Measurements from ENCODE around the gene COL15A1. TPM values are rescaled to one million over a fixed set of nuclear protein-coding genes. Genes with fewer than 3 reads are reported as not detected.

COL15A1 gene
- total and polyA plus RNA-seq, 2 of the 8 experiments (the other 6 are each of a cell fraction or from before 2014, with no cell fraction given): 0.12 to 0.15 TPM

DNA sequence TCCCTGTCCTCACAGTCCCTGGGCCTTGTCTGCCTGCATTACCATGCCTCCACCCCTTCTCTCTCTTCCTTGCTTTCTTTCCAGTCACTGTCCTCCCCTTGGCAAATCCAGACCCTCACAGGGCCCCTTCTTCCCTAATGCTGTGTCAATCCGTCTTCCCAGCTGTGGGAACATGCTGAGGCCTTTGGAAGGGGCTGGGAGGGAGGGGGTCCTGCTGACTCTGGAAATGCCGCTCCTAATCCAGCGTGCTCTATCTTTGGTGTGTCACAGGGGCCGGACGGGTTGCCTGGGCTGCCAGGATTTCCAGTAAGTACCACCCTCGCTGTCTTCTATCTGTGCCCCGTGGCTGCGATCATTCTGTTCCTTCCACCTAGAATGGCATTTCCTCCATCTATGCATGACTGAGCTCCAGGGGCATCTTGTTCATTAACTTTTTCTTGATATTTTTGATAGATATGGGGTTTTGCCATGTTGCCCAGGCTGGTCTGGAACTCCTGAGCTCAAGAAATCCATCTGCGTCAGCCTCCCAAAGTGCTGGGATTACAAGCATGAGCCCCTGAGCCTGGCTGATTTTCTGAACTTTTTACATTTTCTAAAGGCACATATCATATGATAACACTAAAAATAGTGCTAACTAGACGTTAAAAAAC, 96.7 kb downstream of the COL15A1 start:
- ChIA-PET POLR2A (ENCODE audit: partially characterized antibody) (no interaction called here), CTCF (ENCODE audit: partially characterized antibody) (interaction anchor here (0.8 to 3.9 kb wide), 3 partner anchors 13 to 65 kb away, joined by 3 to 13 read pairs (median 3); no protein-coding TSS in a partner anchor)
- no peak overlapping the region for H3K4me2 ChIP-seq (ENCODE audit: insufficient read depth in 1 of 2, low read depth in 2 of 2, low read length in 2 of 2)
- no peaks in the 10 kb centered on the region for H3K4me1 ChIP-seq (replicated peaks in 1 of 4; ENCODE audit: control insufficient read depth in 3 of 4, insufficient read depth in 4 of 4, low read length in 3 of 4)
- H3K23me2 ChIP-seq (ENCODE audit: low read depth, low read length): no peaks in the 10 kb centered on the region
- H4K8ac ChIP-seq (ENCODE audit: extremely low read depth, insufficient read depth, low read length): no peak overlapping the region
- H2BK20ac ChIP-seq (ENCODE audit: low read length): no peak overlapping the region
- no peak overlapping the region for H3K14ac ChIP-seq (ENCODE audit: insufficient read length)
- H2AK5ac ChIP-seq (ENCODE audit: low read depth, low read length): no peak overlapping the region
- H3K27ac ChIP-seq (ENCODE audit: low read depth, low read length): no peak overlapping the region
- no peak overlapping the region for H4K5ac ChIP-seq (ENCODE audit: insufficient read length, low read depth, low read length)
- no peak overlapping the region for H2BK15ac ChIP-seq (ENCODE audit: low read length)
- 0 out of 4 replicates have a peak, but pooled peaks cover 0 to 2% of the 10 kb centered on the region in 2 experiments for H3K9me3 ChIP-seq (ENCODE audit: insufficient read depth in 2 of 2, low read depth in 1 of 2, low read length in 1 of 2)
- no peak overlapping the region for H3K9ac ChIP-seq (replicated peaks in 1 of 4; ENCODE audit: extremely low read depth in 1 of 4, low read depth in 3 of 4, low read length in 3 of 4)
- no peak overlapping the region for H3K18ac ChIP-seq (ENCODE audit: extremely low read depth, low read length)
- no peak overlapping the region for H4K91ac ChIP-seq (replicated peaks; ENCODE audit: insufficient read length, low read length)
- H3K4ac ChIP-seq (replicated peaks; ENCODE audit: insufficient read length, low read depth, low read length): no peak overlapping the region
- H3K56ac ChIP-seq (replicated peaks; ENCODE audit: insufficient read length, low read depth, low read length): no peak overlapping the region
- no peak overlapping the region for H2AFZ ChIP-seq (ENCODE audit: low read length)
- DNase-seq (ENCODE audit: low read depth in 1 of 2, low spot score in 2 of 2) (no peak), FAIRE-seq (no peak)
- no peaks in the 10 kb centered on the region for H4K20me1 ChIP-seq (replicated peaks in 1 of 2; ENCODE audit: control insufficient read depth in 1 of 2, insufficient read depth in 2 of 2, low read length in 2 of 2)
- H3K79me2 ChIP-seq (ENCODE audit: control insufficient read depth in 1 of 2, insufficient read depth in 2 of 2, low read length in 2 of 2): no peaks in the 10 kb centered on the region
- WGBS, 2 experiments (ENCODE audit: extremely low coverage in 1 of 2, insufficient coverage in 1 of 2, insufficient read length in 1 of 2, insufficient replicate concordance in 2 of 2, low coverage in 1 of 2, low lambda C conversion rate in 2 of 2, missing lambda C conversion rate in 1 of 2): 92% methylated on average over 9 of the region's 10 CpGs; no CpG with 5 or more reads in 1 of the 2 experiments
- H3K79me1 ChIP-seq (ENCODE audit: low read depth, low read length): no peaks in the 10 kb centered on the region
- H2BK120ac ChIP-seq (replicated peaks; ENCODE audit: low read depth, low read length): no peak overlapping the region
- H2BK5ac ChIP-seq (ENCODE audit: low read depth, low read length): no peak overlapping the region
- H3K23ac ChIP-seq (ENCODE audit: insufficient read length): no peak overlapping the region
- no peaks in the 10 kb centered on the region for H3K27me3 ChIP-seq (replicated peaks in 1 of 4; ENCODE audit: control insufficient read depth in 3 of 4, extremely low read depth in 1 of 4, insufficient read depth in 3 of 4, low read length in 3 of 4)
- no peak overlapping the region for H3K4me3 ChIP-seq (ENCODE audit: extremely low read depth in 1 of 4, insufficient read depth in 2 of 4, low read depth in 3 of 4, low read length in 4 of 4)
- H2BK12ac ChIP-seq (ENCODE audit: low read depth, low read length): no peak overlapping the region
- no peaks in the 10 kb centered on the region for H3K36me3 ChIP-seq (ENCODE audit: control insufficient read depth in 2 of 4, insufficient read depth in 4 of 4, low read length in 3 of 4)
- no peak for TF ChIP-seq SAP30 (IDR thresholded peaks at IDR 0.05; ENCODE audit: insufficient read depth, insufficient replicate concordance, low read length)
- TF ChIP-seq BRCA1 (IDR thresholded peaks at IDR 0.05; ENCODE audit: low read depth, low read length): no peak
- TF ChIP-seq, protein P1, sequence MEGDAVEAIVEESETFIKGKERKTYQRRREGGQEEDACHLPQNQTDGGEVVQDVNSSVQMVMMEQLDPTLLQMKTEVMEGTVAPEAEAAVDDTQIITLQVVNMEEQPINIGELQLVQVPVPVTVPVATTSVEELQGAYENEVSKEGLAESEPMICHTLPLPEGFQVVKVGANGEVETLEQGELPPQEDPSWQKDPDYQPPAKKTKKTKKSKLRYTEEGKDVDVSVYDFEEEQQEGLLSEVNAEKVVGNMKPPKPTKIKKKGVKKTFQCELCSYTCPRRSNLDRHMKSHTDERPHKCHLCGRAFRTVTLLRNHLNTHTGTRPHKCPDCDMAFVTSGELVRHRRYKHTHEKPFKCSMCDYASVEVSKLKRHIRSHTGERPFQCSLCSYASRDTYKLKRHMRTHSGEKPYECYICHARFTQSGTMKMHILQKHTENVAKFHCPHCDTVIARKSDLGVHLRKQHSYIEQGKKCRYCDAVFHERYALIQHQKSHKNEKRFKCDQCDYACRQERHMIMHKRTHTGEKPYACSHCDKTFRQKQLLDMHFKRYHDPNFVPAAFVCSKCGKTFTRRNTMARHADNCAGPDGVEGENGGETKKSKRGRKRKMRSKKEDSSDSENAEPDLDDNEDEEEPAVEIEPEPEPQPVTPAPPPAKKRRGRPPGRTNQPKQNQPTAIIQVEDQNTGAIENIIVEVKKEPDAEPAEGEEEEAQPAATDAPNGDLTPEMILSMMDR (IDR thresholded peaks at IDR 0.05; ENCODE audit: control extremely low read depth in 1 of 3, insufficient read depth in 1 of 3, low read depth in 1 of 3, low read length in 3 of 3): no peak
- no peak for TF ChIP-seq SIRT6 (IDR thresholded peaks at IDR 0.05; ENCODE audit: low read length)
- no peak for TF ChIP-seq ASH2L (IDR thresholded peaks at IDR 0.05; ENCODE audit: low read length)
- no peak for TF ChIP-seq SP4 (IDR thresholded peaks at IDR 0.05; ENCODE audit: low read length)
- TF ChIP-seq KDM5A (IDR thresholded peaks at IDR 0.05; ENCODE audit: low read length): no peak
- TF ChIP-seq YY1 (IDR thresholded peaks at IDR 0.05; ENCODE audit: low read depth, low read length): no peak
- TF ChIP-seq NANOG (IDR thresholded peaks at IDR 0.05; ENCODE audit: insufficient read depth, low read depth, low read length, poor library complexity, severe bottlenecking): no peak
- no peak for TF ChIP-seq EP300 (IDR thresholded peaks at IDR 0.05; ENCODE audit: borderline replicate concordance in 1 of 2, low read depth in 2 of 2, low read length in 2 of 2)
- TF ChIP-seq TAF1 (IDR thresholded peaks at IDR 0.05; ENCODE audit: low read depth, low read length): no peak

All from H1 (cell line).